IMR-90 (cell line): ENCODE data around the gene NKX6-2. TPM values are rescaled to one million over a fixed set of nuclear protein-coding genes. Genes with fewer than 3 reads are reported as not detected.
A peak's percentile ranks its signal among the peaks of the same experiment; 100 is the strongest.

Experiments
- ATAC-seq: fragments of 200-7000 bp; cut with Tn5 transposase; 2 replicates; pipeline ENCODE4 v1.9.1; 2020; ENCODE audit warnings: low read depth, mild to moderate bottlenecking, moderate library complexity
- BruUV-seq: library from RNA; stranded (reverse); fragments of 400-500 nt; replicated peaks from 2 replicates; lab custom pipeline; 2021; lab: Mats Ljungman, UMichigan
- CTCF ChIA-PET: fragments of 300-600 bp; formaldehyde crosslinking; extraction: SDS; loops from one replicate; lab custom pipeline; 2021; ENCODE audit warnings: antibody characterized with exemption; lab: Yijun Ruan, JAX
- POLR2A ChIA-PET: fragments of 300-600 bp; sonication (Branson Sonifier 250); formaldehyde crosslinking; loops from one replicate; lab custom pipeline; 2022; ENCODE audit warnings: antibody characterized with exemption; ENCODE audit not compliant: unreplicated experiment; lab: Charles Lee
- DNase-seq: peaks from one replicate; pipeline ENCODE4 v3.0.0; 2013
- H2AFZ ChIP-seq: replicated peaks from 2 replicates; pipeline ENCODE3; 2013; ENCODE audit warnings: low read length, mild to moderate bottlenecking; ENCODE audit not compliant: poor library complexity
- H2AK5ac ChIP-seq: 2 replicates; pipeline ENCODE4 v1.6.1; 2013; ENCODE audit warnings: low read depth, low read length, inconsistent platforms
- H2AK9ac ChIP-seq: replicated peaks from 2 replicates; pipeline ENCODE3; 2013; ENCODE audit warnings: mild to moderate bottlenecking, low read depth, low read length, moderate library complexity; ENCODE audit not compliant: poor library complexity
- H2BK120ac ChIP-seq: 2 replicates; pipeline ENCODE4 v1.6.1; 2013; ENCODE audit warnings: low read depth, low read length, inconsistent platforms
- H2BK15ac ChIP-seq: 3 replicates; pipeline ENCODE4 v1.6.1; 2013; ENCODE audit warnings: low read depth, low read length, inconsistent platforms
- H2BK20ac ChIP-seq: 2 replicates; pipeline ENCODE4 v1.6.1; 2013; ENCODE audit warnings: low read depth, mild to moderate bottlenecking, inconsistent platforms, low read length, moderate library complexity
- H2BK5ac ChIP-seq: 2 replicates; pipeline ENCODE4 v1.6.1; 2013; ENCODE audit warnings: mild to moderate bottlenecking, low read depth, low read length, inconsistent platforms; ENCODE audit not compliant: poor library complexity, severe bottlenecking
- H3K14ac ChIP-seq: replicated peaks from 2 replicates; pipeline ENCODE4 v1.6.1; 2013; ENCODE audit warnings: low read depth, low read length, inconsistent platforms
- H3K18ac ChIP-seq: 2 replicates; pipeline ENCODE4 v1.6.1; 2013; ENCODE audit warnings: low read depth, low read length, control low read depth
- H3K23ac ChIP-seq: 2 replicates; pipeline ENCODE4 v1.6.1; 2013; ENCODE audit warnings: low read depth, low read length, inconsistent platforms
- H3K27ac ChIP-seq: 2 replicates; pipeline ENCODE4 v1.5.1; 2013; ENCODE audit warnings: mild to moderate bottlenecking, control low read depth, low read length; ENCODE audit not compliant: insufficient read depth
- H3K27me3 ChIP-seq: 2 replicates; pipeline ENCODE4 v1.6.1; 2013; ENCODE audit warnings: low read length; ENCODE audit not compliant: control insufficient read depth, insufficient read depth
- H3K36me3 ChIP-seq: 2 replicates; pipeline ENCODE4 v1.6.1; 2013; ENCODE audit warnings: low read length, mixed read lengths; ENCODE audit not compliant: control insufficient read depth, insufficient read depth
- H3K4ac ChIP-seq: 2 replicates; pipeline ENCODE4 v1.6.1; 2013; ENCODE audit warnings: low read depth, low read length, inconsistent platforms
- H3K4me1 ChIP-seq: 2 replicates; pipeline ENCODE4 v1.6.1; 2013; ENCODE audit warnings: low read length, mixed read lengths; ENCODE audit not compliant: control insufficient read depth, insufficient read depth
- H3K4me2 ChIP-seq: 2 replicates; pipeline ENCODE4 v1.6.1; 2013; ENCODE audit warnings: low read depth, mild to moderate bottlenecking, control low read depth, low read length, moderate library complexity
- H3K4me3 ChIP-seq: 2 replicates; pipeline ENCODE4 v1.5.1; 2013; ENCODE audit warnings: low read depth, mild to moderate bottlenecking, control low read depth, low read length, moderate library complexity; ENCODE audit not compliant: insufficient read depth
- H3K56ac ChIP-seq: 2 replicates; pipeline ENCODE4 v1.6.1; 2013; ENCODE audit warnings: low read length, inconsistent platforms; ENCODE audit not compliant: insufficient read depth; ENCODE audit errors: extremely low read depth
- H3K79me1 ChIP-seq, 2 experiments: 2 replicates each; pipeline ENCODE4 v1.6.1; 2013; ENCODE audit warnings: low read length in 2 of 2, inconsistent platforms in 1 of 2, low read depth in 1 of 2
- H3K9ac ChIP-seq: 2 replicates; pipeline ENCODE4 v1.6.1; 2013; ENCODE audit warnings: low read depth, low read length, control low read depth
- H3K9me1 ChIP-seq: 2 replicates; pipeline ENCODE4 v1.6.1; 2013; ENCODE audit warnings: low read length, inconsistent platforms; ENCODE audit not compliant: insufficient read depth
- H3K9me3 ChIP-seq: 2 replicates; pipeline ENCODE4 v1.6.1; 2013; ENCODE audit warnings: low read length; ENCODE audit not compliant: control insufficient read depth, insufficient read depth
- H4K20me1 ChIP-seq: 2 replicates; pipeline ENCODE4 v1.6.1; 2013; ENCODE audit warnings: low read length, inconsistent platforms; ENCODE audit not compliant: insufficient read depth
- H4K5ac ChIP-seq: 2 replicates; pipeline ENCODE4 v1.6.1; 2013; ENCODE audit warnings: mild to moderate bottlenecking, low read depth, low read length, control low read depth
- H4K8ac ChIP-seq, 2 experiments: 2 replicates each; pipeline ENCODE4 v1.6.1; 2013; ENCODE audit warnings: low read depth in 2 of 2, low read length in 2 of 2, control low read depth in 1 of 2, inconsistent platforms in 1 of 2
- H4K91ac ChIP-seq: 2 replicates; pipeline ENCODE4 v1.6.1; 2013; ENCODE audit warnings: low read depth, low read length, inconsistent platforms; ENCODE audit not compliant: insufficient read depth
- BHLHE40 ChIP-seq: fragments of 150-350 bp; IDR thresholded peaks from 2 replicates; pipeline ENCODE4 v1.6.1; 2016; ENCODE audit warnings: mild to moderate bottlenecking, low read depth, low read length
- CEBPB ChIP-seq: IDR thresholded peaks from 2 replicates; pipeline ENCODE4 v1.6.1; 2012; ENCODE audit warnings: low read depth, low read length, improper control_type of control experiment
- CHD1 ChIP-seq: IDR thresholded peaks from 2 replicates; pipeline ENCODE4 v1.6.1; 2012; ENCODE audit warnings: low read depth, low read length, improper control_type of control experiment
- CTCF ChIP-seq: conservative IDR thresholded peaks from 2 replicates; pipeline ENCODE4 v1.5.1; 2012; ENCODE audit warnings: mild to moderate bottlenecking, low read depth, low read length, improper control_type of control experiment
- ELK1 ChIP-seq: fragments of 150-350 bp; IDR thresholded peaks from 2 replicates; pipeline ENCODE4 v1.6.1; 2016; ENCODE audit warnings: low read depth, mild to moderate bottlenecking, low read length, moderate library complexity, borderline replicate concordance
- FOS ChIP-seq: fragments of 150-350 bp; IDR thresholded peaks from 2 replicates; pipeline ENCODE4 v1.6.1; 2016; ENCODE audit warnings: low read depth, low read length
- MAFK ChIP-seq: IDR thresholded peaks from 2 replicates; pipeline ENCODE4 v1.6.1; 2012; ENCODE audit warnings: low read depth, low read length, improper control_type of control experiment
- MAZ ChIP-seq: IDR thresholded peaks from 2 replicates; pipeline ENCODE4 v1.6.1; 2012; ENCODE audit warnings: low read depth, mild to moderate bottlenecking, low read length, improper control_type of control experiment, moderate library complexity, borderline replicate concordance
- NFE2L2 ChIP-seq: fragments of 150-350 bp; IDR thresholded peaks from 2 replicates; pipeline ENCODE4 v1.6.1; 2016; ENCODE audit warnings: low read depth, mild to moderate bottlenecking, low read length
- POLR2A ChIP-seq: IDR thresholded peaks from 2 replicates; pipeline ENCODE4 v1.6.1; 2012; ENCODE audit warnings: mild to moderate bottlenecking, low read depth, low read length
- RAD21 ChIP-seq: IDR thresholded peaks from 2 replicates; pipeline ENCODE4 v1.6.1; 2012; ENCODE audit warnings: low read length, improper control_type of control experiment
- RFX5 ChIP-seq: IDR thresholded peaks from 2 replicates; pipeline ENCODE4 v1.8.0; 2012; ENCODE audit warnings: low read depth, mild to moderate bottlenecking, low read length, moderate library complexity
- SMC3 ChIP-seq: fragments of 150-350 bp; IDR thresholded peaks from 2 replicates; pipeline ENCODE4 v1.6.1; 2016; ENCODE audit warnings: low read depth, mild to moderate bottlenecking, antibody characterized with exemption, low read length, moderate library complexity
- USF2 ChIP-seq: fragments of 150-350 bp; IDR thresholded peaks from 2 replicates; pipeline ENCODE4 v1.6.1; 2017; ENCODE audit warnings: mild to moderate bottlenecking, antibody characterized with exemption, low read length, low read depth
- WGBS, 2 experiments: methylation state at CpG; one replicate each; pipeline versions ENCODE4 v1.1.5 to v1.1.7; 2013; ENCODE audit warnings: missing lambda C conversion rate in 2 of 2; ENCODE audit not compliant: insufficient read length in 1 of 2; ENCODE audit errors: extremely low coverage in 2 of 2; 5-methylcytosine and 5-hydroxymethylcytosine counted together
- dilution Hi-C: fragments of 300-500 bp; cut with HindIII; formaldehyde crosslinking; loops from one replicate; pipeline ENCODE4 v1.14.3; 2018; ENCODE audit warnings: low sequenced_read_pairs; ENCODE audit not compliant: unreplicated experiment
- in situ Hi-C: fragments of 300-500 bp; cut with MboI; formaldehyde crosslinking; loops from 3 replicates; pipeline ENCODE4 v1.14.3; 2019; ENCODE audit warnings: low sequenced_read_pairs, inconsistent platforms, mixed read lengths
- intact Hi-C: fragments of 100-400 bp; cut with micrococcal nuclease; formaldehyde crosslinking; loops from 2 replicates; pipeline ENCODE4 v1.10.0; 2022
- polyA plus RNA-seq, 3 experiments: library from polyadenylated mRNA; depleted of rRNA; stranded (reverse); fragments of >200 nt; gene quantifications; 2 replicates each; pipeline ENCODE4 v1.2.3, GENCODE V29; 2012; ENCODE audit warnings: low replicate concordance in 1 of 3
- total RNA-seq: library from RNA; depleted of rRNA; stranded (reverse); fragments of >200 nt; gene quantifications from 2 replicates; pipeline ENCODE4 v1.2.3, GENCODE V29; 2012

NKX6-2 gene
- total and polyA plus RNA-seq, 2 of the 4 experiments (the other 2 are of a cell fraction), result not detected

GRCh38 chr10:132742167-132742836 lies 43.6 kb downstream of the NKX6-2 start:
- Histone ChIP-seq H2AK9ac (no peak overlapping the region), H3K27me3 (no peaks in the 10 kb centered on the region), H3K9me3 (no peaks in the 10 kb centered on the region), H3K4me3 (no peak overlapping the region), H3K4me2 (no peak overlapping the region), H3K9me1 (peaks cover 2% of the 10 kb centered on the region; the same call in 1 of the 2 replicates), H3K4me1 (peaks cover 9% of the 10 kb centered on the region), H3K27ac (no peak overlapping the region), H4K8ac (no peak overlapping the region), H2AFZ (peak overlapping the region; percentile 3), H3K56ac (no peak overlapping the region), H2BK5ac (no peak overlapping the region), H3K9ac (no peak overlapping the region), H4K91ac (no peak overlapping the region), H2BK120ac (no peak overlapping the region), H3K36me3 (no peaks in the 10 kb centered on the region), H4K20me1 (no peaks in the 10 kb centered on the region; the same call in 1 of the 2 replicates), H3K4ac (no peak overlapping the region), H3K18ac (no peak overlapping the region), H4K5ac (no peak overlapping the region), H2BK20ac (no peak overlapping the region), H2AK5ac (no peak overlapping the region), H3K23ac (no peak overlapping the region), H3K79me1 (peaks cover 0 to 7% of the 10 kb centered on the region in 2 experiments; a peak in 1 of 4 replicates), H3K14ac (no peak overlapping the region), H2BK15ac (no peak overlapping the region)
- BruUV-seq, result no TSS peak
- intact Hi-C loops, result no loop called here
- ChIA-PET POLR2A (no interaction called here), CTCF (no interaction called here)
- dilution Hi-C loops, result no loop called here
- WGBS, 2 experiments, result 88% methylated on average over 12 of the region's 27 CpGs; no CpG with 5 or more reads in 1 of the 2 experiments
- in situ Hi-C loops, result no loop called here
- DNase-seq (no peak), ATAC-seq (no peak)
- TF ChIP-seq RFX5 (no peak), CEBPB (no peak), CHD1 (no peak), CTCF (no peak), FOS (no peak), BHLHE40 (no peak), RAD21 (no peak), USF2 (no peak), NFE2L2 (no peak), POLR2A (no peak), MAZ (no peak), MAFK (no peak), SMC3 (no peak), ELK1 (no peak)
